K562 (cell line): ENCODE measurements around the gene COL4A1. TPM values are rescaled to one million over a fixed set of nuclear protein-coding genes. Genes with fewer than 3 reads are reported as not detected.

Experiments used
- ATAC-seq: fragments of 200-7000 bp; cut with Tn5 transposase; 3 replicates; pipeline ENCODE4 v1.9.1; 2020; ENCODE audit warnings: moderate library complexity
- BruUV-seq: library from RNA; stranded (reverse); fragments of 400-500 nt; replicated peaks from 2 replicates; lab custom pipeline; 2021; lab: Mats Ljungman, UMichigan
- CTCF ChIA-PET: fragments of 300-600 bp; formaldehyde crosslinking; extraction: SDS; loops from one replicate; lab custom pipeline; 2021; ENCODE audit warnings: low intra/inter-chr PET ratio; lab: Yijun Ruan, JAX
- POLR2A ChIA-PET: fragments of 300-600, 350-650 bp; sonication (Branson Sonifier 250); formaldehyde crosslinking; extraction: SDS; loops from one replicate; lab custom pipeline; 2021; ENCODE audit warnings: antibody characterized with exemption, inconsistent platforms; lab: Yijun Ruan, JAX
- DNase-seq, 4 experiments: peaks; one replicate each; pipeline versions ENCODE4 v3.0.0 to v3.0.0-alpha.2; 2011 to 2018; ENCODE audit warnings: low spot score in 3 of 4, mixed read lengths in 3 of 4; ENCODE audit errors: extremely low read depth in 1 of 4
- FAIRE-seq: peaks from 2 replicates; lab custom pipeline; 2011; peaks lifted over from hg19 to GRCh38; lab: Jason Lieb, UNC
- H2AFZ ChIP-seq: 2 replicates; pipeline ENCODE4 v1.6.0; 2011; ENCODE audit warnings: low read depth, low read length, control low read depth, inconsistent platforms
- H3K27ac ChIP-seq: fragments of 200-600 bp; 3 replicates; pipeline ENCODE4 v1.8.0; 2011; ENCODE audit warnings: low read depth, mild to moderate bottlenecking, control low read depth, inconsistent platforms, low read length, moderate library complexity, mixed read lengths; ENCODE audit errors: extremely low read depth
- H3K27me3 ChIP-seq, 2 experiments: fragments of 300-600 bp in 1 of 2; 2 replicates in 1 of 2; 3 replicates in 1 of 2; pipeline versions ENCODE4 v1.6.0 to v1.8.0; 2011; ENCODE audit warnings: inconsistent platforms in 2 of 2, low read length in 2 of 2, mild to moderate bottlenecking in 1 of 2, mixed read lengths in 1 of 2, moderate library complexity in 1 of 2; ENCODE audit not compliant: control insufficient read depth in 2 of 2, insufficient read depth in 2 of 2
- H3K36me3 ChIP-seq: fragments of 300-600 bp; 3 replicates; pipeline ENCODE4 v1.8.0; 2011; ENCODE audit warnings: mild to moderate bottlenecking, low read length, inconsistent platforms; ENCODE audit not compliant: control insufficient read depth, insufficient read depth
- H3K4me1 ChIP-seq, 2 experiments: fragments of 200-600 bp in 1 of 2; replicated peaks in 1 of 2; 2 replicates in 1 of 2; 3 replicates in 1 of 2; pipeline versions ENCODE4 v1.5.1 to v1.8.0; 2011; ENCODE audit warnings: inconsistent platforms in 2 of 2, low read length in 2 of 2, mild to moderate bottlenecking in 1 of 2, mixed read lengths in 1 of 2, moderate library complexity in 1 of 2; ENCODE audit not compliant: control insufficient read depth in 2 of 2, insufficient read depth in 2 of 2
- H3K4me2 ChIP-seq: 2 replicates; pipeline ENCODE4 v1.6.1; 2011; ENCODE audit warnings: low read length, control low read depth, inconsistent platforms, mixed read lengths; ENCODE audit not compliant: insufficient read depth
- H3K4me3 ChIP-seq: fragments of 200-600 bp; sonication (generic), shearing (Covaris generic); 2 replicates; pipeline ENCODE4 v1.5.1; 2016; ENCODE audit warnings: control low read depth, inconsistent platforms
- H3K79me2 ChIP-seq: fragments of 200-600 bp; 3 replicates; pipeline ENCODE4 v1.8.0; 2011; ENCODE audit warnings: low read length, inconsistent platforms; ENCODE audit not compliant: control insufficient read depth, insufficient read depth
- H3K9ac ChIP-seq, 2 experiments: 2 replicates each; pipeline versions ENCODE4 v1.6.0 to v1.6.1; 2011; ENCODE audit warnings: low read depth in 2 of 2, low read length in 2 of 2, control low read depth in 1 of 2, inconsistent platforms in 1 of 2, mild to moderate bottlenecking in 1 of 2, mixed read lengths in 1 of 2; ENCODE audit not compliant: insufficient read depth in 1 of 2
- H3K9me1 ChIP-seq: one replicate; pipeline ENCODE4 v1.6.0; 2011; ENCODE audit warnings: inconsistent platforms, mild to moderate bottlenecking, low read length, moderate library complexity; ENCODE audit not compliant: control insufficient read depth, insufficient read depth
- H3K9me3 ChIP-seq: replicated peaks from 2 replicates; pipeline ENCODE4 v1.5.1; 2011; ENCODE audit warnings: low read depth, low read length, inconsistent platforms; ENCODE audit not compliant: control insufficient read depth, insufficient read depth
- H4K20me1 ChIP-seq: replicated peaks from 2 replicates; pipeline ENCODE4 v1.6.1; 2011; ENCODE audit warnings: low read length, inconsistent platforms, mixed read lengths; ENCODE audit not compliant: control insufficient read depth, insufficient read depth
- BMI1 ChIP-seq: fragments of 150-350 bp; IDR thresholded peaks from 2 replicates; pipeline ENCODE4 v1.6.1; 2014; ENCODE audit warnings: low read length
- BRF2 ChIP-seq: IDR thresholded peaks from 3 replicates; pipeline ENCODE4 v1.6.1; 2011; ENCODE audit warnings: borderline replicate concordance, mild to moderate bottlenecking; ENCODE audit not compliant: insufficient read length, insufficient read depth
- FOSL1 ChIP-seq: fragments of 200-800 bp; sonication (Bioruptor generic); conservative IDR thresholded peaks from 2 replicates; pipeline ENCODE4 v1.6.1; 2016; ENCODE audit warnings: missing genetic modification characterization, missing compliant biosample characterization
- MTF1 ChIP-seq: fragments of 250-450 bp; sonication (Bioruptor Pico); IDR thresholded peaks from 2 replicates; pipeline ENCODE4 v1.9.0; 2021; ENCODE audit warnings: moderate library complexity, mild to moderate bottlenecking, inconsistent platforms, borderline replicate concordance
- TCF7L2 ChIP-seq: fragments of 150-350 bp; IDR thresholded peaks from 2 replicates; pipeline ENCODE4 v1.6.1; 2016; ENCODE audit warnings: low read depth, mild to moderate bottlenecking, low read length, moderate library complexity
- ZBTB11 ChIP-seq, 3 experiments: fragments of 200-800 bp in 1 of 3; fragments of 250-450 bp in 1 of 3; fragments of 450-650 bp in 1 of 3; sonication (Bioruptor Pico) in 1 of 3; sonication (Bioruptor generic) in 1 of 3; formaldehyde crosslinking in 1 of 3; IDR thresholded peaks; 2 replicates each; pipeline versions ENCODE4 v1.6.1 to v1.8.0; 2016 to 2022; ENCODE audit warnings: mild to moderate bottlenecking in 2 of 3, missing genetic modification characterization in 2 of 3, missing compliant biosample characterization in 1 of 3, moderate library complexity in 1 of 3
- WGBS: fragments of 100-300 bp; shearing (Covaris generic); methylation state at CpG from one replicate; pipeline ENCODE4 v1.1.6; 2016; ENCODE audit warnings: low coverage, mixed read lengths; ENCODE audit not compliant: insufficient coverage; ENCODE audit errors: missing lambda C conversion rate; 5-methylcytosine and 5-hydroxymethylcytosine counted together
- in situ Hi-C: fragments of 300-500 bp; cut with MboI; formaldehyde crosslinking; loops from 4 replicates; pipeline ENCODE4 v1.15.0; 2018; ENCODE audit warnings: inconsistent platforms, mixed read lengths
- intact Hi-C: fragments of 100-400 bp; cut with micrococcal nuclease; formaldehyde crosslinking; loops from 2 replicates; pipeline ENCODE4 v1.14.2; 2022
- polyA plus RNA-seq, 8 experiments: library from polyadenylated mRNA; depleted of rRNA in 4 of 8; stranded (reverse) in 5 of 8; unstranded in 3 of 8; fragments of >200 nt; fragmentation: Nextera tagmentation in 2 of 8; fragmentation: Illumina TruSeq in 1 of 8; extraction: Ambion mirVana in 2 of 8; extraction: Trizol in 1 of 8; gene quantifications; 2 replicates each; pipeline versions ENCODE4 v1.2.1 to v1.2.3, GENCODE V29; 2011 to 2014; ENCODE audit warnings: inconsistent platforms in 1 of 8, missing spikeins in 1 of 8
- total RNA-seq, 7 experiments: library from RNA; depleted of rRNA in 6 of 7; stranded (reverse); fragments of >200 nt in 6 of 7; fragmentation: Illumina TruSeq in 2 of 7; extraction: Trizol in 2 of 7; gene quantifications; 2 replicates each; pipeline versions ENCODE4 v1.2.1 to v1.2.3, GENCODE V29; 2011 to 2021; ENCODE audit warnings: low replicate concordance in 1 of 7
- TF ChIP-seq, protein P1 (sequence below), 2 experiments: IDR thresholded peaks; 2 replicates each; pipeline ENCODE4 v1.6.1; 2011; ENCODE audit warnings: borderline replicate concordance in 1 of 2, control low read depth in 1 of 2, low read depth in 1 of 2, low read length in 1 of 2, mild to moderate bottlenecking in 1 of 2, mixed read lengths in 1 of 2, moderate library complexity in 1 of 2; ENCODE audit not compliant: insufficient read depth in 1 of 2, insufficient read length in 1 of 2, poor library complexity in 1 of 2, severe bottlenecking in 1 of 2; ENCODE audit errors: extremely low read depth in 1 of 2
- TF ChIP-seq, protein P2 (sequence below): fragments of 250-450 bp; sonication (Bioruptor Pico); IDR thresholded peaks from 2 replicates; pipeline ENCODE4 v1.5.0; 2020; ENCODE audit warnings: mild to moderate bottlenecking
- TF ChIP-seq, protein P3 (sequence below): fragments of 150-350 bp; conservative IDR thresholded peaks from 2 replicates; pipeline ENCODE4 v1.6.1; 2014; ENCODE audit warnings: low read length

Gene COL4A1
- total and polyA plus RNA-seq, 9 of the 15 experiments (the other 6 are each of a cell fraction or from before 2014, with no cell fraction given), result 0.35 TPM; not detected in 8

DNA sequence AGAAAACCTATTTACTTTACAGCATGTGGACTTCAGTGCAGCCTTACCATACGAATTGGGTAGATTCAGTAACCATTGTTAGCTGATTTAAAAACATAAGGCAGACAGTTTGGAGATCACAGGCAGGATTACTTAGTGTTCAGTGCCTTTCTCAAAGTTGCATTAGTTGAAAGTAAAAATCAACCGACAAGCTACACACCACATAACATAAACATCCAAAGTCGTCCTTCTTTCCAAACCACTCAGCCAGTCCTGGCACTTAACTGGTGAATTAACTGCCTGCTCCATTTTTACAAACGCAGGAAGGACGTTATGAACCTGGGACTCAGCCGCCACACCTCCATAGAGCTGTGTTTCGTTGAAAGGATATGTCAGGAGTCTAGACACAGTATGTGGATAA lies 91.4 kb downstream of the COL4A1 start:
- no TSS peak for BruUV-seq
- no peak overlapping the region for H3K27ac ChIP-seq
- no peak for DNase-seq
- no peak for ATAC-seq
- FAIRE-seq, result no peak
- no peaks in the 10 kb centered on the region for H3K79me2 ChIP-seq
- ChIA-PET POLR2A (no interaction called here), CTCF (no interaction called here)
- H4K20me1 ChIP-seq, result no peaks in the 10 kb centered on the region
- H3K4me3 ChIP-seq, result no peak overlapping the region
- no peak overlapping the region for H3K4me2 ChIP-seq
- H2AFZ ChIP-seq, result no peak overlapping the region
- H3K4me1 ChIP-seq, result no peaks in the 10 kb centered on the region
- 0% methylated on average over 7 of the region's 7 CpGs for WGBS
- H3K9ac ChIP-seq, result no peak overlapping the region
- intact Hi-C loops, result no loop called here
- H3K9me1 ChIP-seq, result no peaks in the 10 kb centered on the region
- H3K36me3 ChIP-seq, result no peaks in the 10 kb centered on the region
- in situ Hi-C loops, result no loop called here
- peaks cover 2 to 30% of the 10 kb centered on the region in 2 experiments; a peak in 4 of 5 replicates for H3K27me3 ChIP-seq
- no peaks in the 10 kb centered on the region for H3K9me3 ChIP-seq
- no peak for TF ChIP-seq BMI1
- no peak for TF ChIP-seq ZBTB11 (CRISPR knock-in tag; IDR thresholded peaks at IDR 0.05)
- TF ChIP-seq FOSL1 (tag), result no peak
- TF ChIP-seq, protein P1, sequence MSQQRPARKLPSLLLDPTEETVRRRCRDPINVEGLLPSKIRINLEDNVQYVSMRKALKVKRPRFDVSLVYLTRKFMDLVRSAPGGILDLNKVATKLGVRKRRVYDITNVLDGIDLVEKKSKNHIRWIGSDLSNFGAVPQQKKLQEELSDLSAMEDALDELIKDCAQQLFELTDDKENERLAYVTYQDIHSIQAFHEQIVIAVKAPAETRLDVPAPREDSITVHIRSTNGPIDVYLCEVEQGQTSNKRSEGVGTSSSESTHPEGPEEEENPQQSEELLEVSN (IDR thresholded peaks at IDR 0.05; ENCODE audit: borderline replicate concordance in 1 of 2, extremely low read depth in 1 of 2, insufficient read depth in 1 of 2, insufficient read length in 1 of 2, low read depth in 1 of 2, low read length in 1 of 2, poor library complexity in 1 of 2, severe bottlenecking in 1 of 2), result no peak
- no peak for TF ChIP-seq MTF1 (CRISPR knock-in tag)
- no peak for TF ChIP-seq TCF7L2
- TF ChIP-seq, protein P2, sequence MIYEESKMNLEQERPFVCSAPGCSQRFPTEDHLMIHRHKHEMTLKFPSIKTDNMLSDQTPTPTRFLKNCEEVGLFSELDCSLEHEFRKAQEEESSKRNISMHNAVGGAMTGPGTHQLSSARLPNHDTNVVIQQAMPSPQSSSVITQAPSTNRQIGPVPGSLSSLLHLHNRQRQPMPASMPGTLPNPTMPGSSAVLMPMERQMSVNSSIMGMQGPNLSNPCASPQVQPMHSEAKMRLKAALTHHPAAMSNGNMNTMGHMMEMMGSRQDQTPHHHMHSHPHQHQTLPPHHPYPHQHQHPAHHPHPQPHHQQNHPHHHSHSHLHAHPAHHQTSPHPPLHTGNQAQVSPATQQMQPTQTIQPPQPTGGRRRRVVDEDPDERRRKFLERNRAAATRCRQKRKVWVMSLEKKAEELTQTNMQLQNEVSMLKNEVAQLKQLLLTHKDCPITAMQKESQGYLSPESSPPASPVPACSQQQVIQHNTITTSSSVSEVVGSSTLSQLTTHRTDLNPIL (CRISPR knock-in tag), result no peak
- TF ChIP-seq BRF2, result no peak
- TF ChIP-seq, protein P3, sequence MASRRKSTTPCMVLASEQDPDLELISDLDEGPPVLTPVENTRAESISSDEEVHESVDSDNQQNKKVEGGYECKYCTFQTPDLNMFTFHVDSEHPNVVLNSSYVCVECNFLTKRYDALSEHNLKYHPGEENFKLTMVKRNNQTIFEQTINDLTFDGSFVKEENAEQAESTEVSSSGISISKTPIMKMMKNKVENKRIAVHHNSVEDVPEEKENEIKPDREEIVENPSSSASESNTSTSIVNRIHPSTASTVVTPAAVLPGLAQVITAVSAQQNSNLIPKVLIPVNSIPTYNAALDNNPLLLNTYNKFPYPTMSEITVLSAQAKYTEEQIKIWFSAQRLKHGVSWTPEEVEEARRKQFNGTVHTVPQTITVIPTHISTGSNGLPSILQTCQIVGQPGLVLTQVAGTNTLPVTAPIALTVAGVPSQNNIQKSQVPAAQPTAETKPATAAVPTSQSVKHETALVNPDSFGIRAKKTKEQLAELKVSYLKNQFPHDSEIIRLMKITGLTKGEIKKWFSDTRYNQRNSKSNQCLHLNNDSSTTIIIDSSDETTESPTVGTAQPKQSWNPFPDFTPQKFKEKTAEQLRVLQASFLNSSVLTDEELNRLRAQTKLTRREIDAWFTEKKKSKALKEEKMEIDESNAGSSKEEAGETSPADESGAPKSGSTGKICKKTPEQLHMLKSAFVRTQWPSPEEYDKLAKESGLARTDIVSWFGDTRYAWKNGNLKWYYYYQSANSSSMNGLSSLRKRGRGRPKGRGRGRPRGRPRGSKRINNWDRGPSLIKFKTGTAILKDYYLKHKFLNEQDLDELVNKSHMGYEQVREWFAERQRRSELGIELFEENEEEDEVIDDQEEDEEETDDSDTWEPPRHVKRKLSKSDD, result no peak
